Upper lobe of left lung (tissue), 6 donors: ENCODE results near the gene DYRK2. TPM values are rescaled to one million over a fixed set of nuclear protein-coding genes. Genes with fewer than 3 reads are reported as not detected.
A peak's percentile ranks its signal among the peaks of the same experiment; 100 is the strongest.

Experiments
- ATAC-seq, 2 donors: fragments of 200-7000 bp; cut with Tn5 transposase; one replicate each; pipeline ENCODE4 v1.9.1; 2022; ENCODE audit warnings: mild to moderate bottlenecking in 2 of 2, moderate library complexity in 2 of 2; ENCODE audit not compliant: low FRiP score in 2 of 2
- DNase-seq, 2 donors: peaks; one replicate each; pipeline ENCODE4 v3.0.0-alpha.2; 2019 to 2020
- H3K27ac ChIP-seq, 4 donors: fragments of 200-600 bp; sonication (generic); one replicate each; pipeline ENCODE4 v1.5.1; 2016 to 2019
- H3K27me3 ChIP-seq, 4 donors: fragments of 200-600 bp; sonication (generic); one replicate each; pipeline ENCODE4 v1.5.1; 2017 to 2019
- H3K36me3 ChIP-seq, 4 donors: fragments of 200-600 bp; sonication (generic); one replicate each; pipeline ENCODE4 v1.5.1; 2016 to 2019
- H3K4me1 ChIP-seq, 4 donors: fragments of 200-600 bp; sonication (generic); one replicate each; pipeline ENCODE4 v1.5.1; 2018 to 2019
- H3K4me3 ChIP-seq, 4 donors: fragments of 200-600 bp; sonication (generic); one replicate each; pipeline ENCODE4 v1.5.1; 2017 to 2019; ENCODE audit warnings: mild to moderate bottlenecking in 2 of 4, moderate library complexity in 1 of 4
- H3K9me3 ChIP-seq, 4 donors: fragments of 200-600 bp; sonication (generic); one replicate each; pipeline ENCODE4 v1.5.1; 2018 to 2019
- CTCF ChIP-seq, 6 experiments: fragments of 450-650 bp in 4 of 6; fragments of 200-600 bp in 2 of 6; sonication (generic) in 2 of 6; IDR thresholded peaks; one replicate each; pipeline ENCODE4 v1.5.1; 2016 to 2019; ENCODE audit warnings: antibody characterized with exemption in 6 of 6
- EP300 ChIP-seq, 4 donors: sonication (generic); formaldehyde crosslinking; IDR thresholded peaks; one replicate each; pipeline ENCODE4 v1.5.1; 2017; ENCODE audit warnings: antibody characterized with exemption in 4 of 4, control low read depth in 2 of 4
- POLR2A ChIP-seq, 4 donors: fragments of 450-650 bp; IDR thresholded peaks; one replicate each; pipeline ENCODE4 v1.5.1; 2016 to 2017; ENCODE audit warnings: antibody characterized with exemption in 4 of 4, mild to moderate bottlenecking in 2 of 4
- POLR2AphosphoS5 ChIP-seq, 2 donors: sonication (generic); formaldehyde crosslinking; IDR thresholded peaks; one replicate each; pipeline ENCODE4 v1.5.1; 2017; ENCODE audit warnings: antibody characterized with exemption in 2 of 2
- WGBS, 2 donors: methylation state at CpG; one replicate each; pipeline ENCODE4 v1.1.5; 2017 to 2018; 5-methylcytosine and 5-hydroxymethylcytosine counted together
- total RNA-seq, 6 donors: library from RNA; depleted of rRNA in 4 of 6; stranded (reverse); fragments of >200 nt in 4 of 6; gene quantifications; one replicate each; pipeline versions ENCODE4 v1.1.0 to v1.2.1, GENCODE V29; 2016 to 2021
- donor health status: DM: no; HTN: no; CAD: no; lungs with moderate emphysema.
- donor health status: DM: no; HTN: yes; CAD: no; lungs with severe emphysema.

The DYRK2 gene
- total RNA-seq, 6 donors from 2014 or later, result 11.3 to 54.5 (median 17.9) TPM

GRCh38 chr12:67709367-67709954 is 60.9 kb downstream of the DYRK2 start:
- no peaks in the 10 kb centered on the region for H3K9me3 ChIP-seq
- 82 to 96% methylated on average over 4 of the region's 4 CpGs for WGBS, 2 donors
- TF ChIP-seq POLR2AphosphoS5 (IDR thresholded peaks at IDR 0.05), result no peak
- no peak for TF ChIP-seq POLR2A (IDR thresholded peaks at IDR 0.05)
- TF ChIP-seq CTCF (IDR thresholded peaks at IDR 0.05), result no peak
- no peak for TF ChIP-seq EP300 (IDR thresholded peaks at IDR 0.05)
- peak in 1 of 2 donors; percentile 39 for ATAC-seq
- no peaks in the 10 kb centered on the region for H3K36me3 ChIP-seq
- H3K27ac ChIP-seq, result no peak overlapping the region
- DNase-seq, result no peak
- no peak overlapping the region for H3K4me3 ChIP-seq
- no peaks in the 10 kb centered on the region for H3K27me3 ChIP-seq
- peaks cover 0 to 14% (median 2%) of the 10 kb centered on the region in 4 donors for H3K4me1 ChIP-seq

- H3K4me3 ChIP-seq, result no peak overlapping the region
These were observed 62.0 kb downstream of the DYRK2 start for GRCh38 chr12:67710582-67710981.

GRCh38 chr12:67712011-67712410 is 63.5 kb downstream of the DYRK2 start:
- Histone ChIP-seq H3K36me3 (no peaks in the 10 kb centered on the region), H3K27ac (no peak overlapping the region), H3K27me3 (no peaks in the 10 kb centered on the region), H3K4me3 (no peak overlapping the region), H3K9me3 (no peaks in the 10 kb centered on the region), H3K4me1 (peaks cover 0 to 3% (median 0%) of the 10 kb centered on the region in 4 donors)
- DNase-seq, result no peak
- ATAC-seq, result no peak
- TF ChIP-seq CTCF (IDR thresholded peaks at IDR 0.05), result no peak
- no peak for TF ChIP-seq EP300 (IDR thresholded peaks at IDR 0.05)
- TF ChIP-seq POLR2A (IDR thresholded peaks at IDR 0.05), result no peak
- no peak for TF ChIP-seq POLR2AphosphoS5 (IDR thresholded peaks at IDR 0.05)
- WGBS, 2 donors, result 92 to 94% methylated on average over 1 of the region's 1 CpG

More at GRCh38 chr12:67710582-67710981, 62.0 kb downstream of the DYRK2 start:
- Histone ChIP-seq H3K9me3 (no peaks in the 10 kb centered on the region), H3K27ac (no peak overlapping the region), H3K4me1 (peaks cover 0 to 7% (median under 1%) of the 10 kb centered on the region in 4 donors), H3K36me3 (no peaks in the 10 kb centered on the region), H3K27me3 (no peaks in the 10 kb centered on the region)
- WGBS, 2 donors, result 61 to 63% methylated on average over 3 of the region's 3 CpGs
- peak; percentile 76 to 85 for ATAC-seq
- TF ChIP-seq POLR2AphosphoS5 (IDR thresholded peaks at IDR 0.05), result no peak
- TF ChIP-seq POLR2A (IDR thresholded peaks at IDR 0.05), result no peak
- no peak for TF ChIP-seq CTCF (IDR thresholded peaks at IDR 0.05)
- TF ChIP-seq EP300 (IDR thresholded peaks at IDR 0.05), result no peak
- DNase-seq, result no peak

- no peaks in the 10 kb centered on the region for H3K9me3 ChIP-seq
- 21 to 40% methylated on average over 1 of the region's 1 CpG for WGBS, 2 donors
- no peak for DNase-seq
- no peak overlapping the region for H3K4me3 ChIP-seq
- no peak for ATAC-seq
- TF ChIP-seq CTCF (IDR thresholded peaks at IDR 0.05) (no peak), POLR2AphosphoS5 (IDR thresholded peaks at IDR 0.05) (no peak), POLR2A (IDR thresholded peaks at IDR 0.05) (no peak), EP300 (IDR thresholded peaks at IDR 0.05) (no peak)
- no peaks in the 10 kb centered on the region for H3K36me3 ChIP-seq
- H3K27ac ChIP-seq, result no peak overlapping the region
- peaks cover 0 to 3% (median 0%) of the 10 kb centered on the region in 4 donors for H3K4me1 ChIP-seq
- H3K27me3 ChIP-seq, result no peaks in the 10 kb centered on the region
These were observed 66.1 kb downstream of the DYRK2 start for GRCh38 chr12:67714648-67715047.
